Measurements from ENCODE around the gene SEL1L2.

The SEL1L2 gene

GRCh38 chr20:14036567-14036966 lies 46.2 kb upstream of the SEL1L2 start:
- Histone ChIP-seq H3K4me3 (ENCODE audit: low read depth, low read length) (no peak overlapping the region), H3K9me3 (ENCODE audit: control insufficient read depth, insufficient read depth, low read depth, low read length) (no peaks in the 10 kb centered on the region), H3K36me3 (ENCODE audit: control insufficient read depth in 2 of 2, insufficient read depth in 1 of 2, low read length in 2 of 2) (no peaks in the 10 kb centered on the region), H3K27ac (ENCODE audit: extremely low read depth, low read depth, low read length) (no peak overlapping the region), H3K4me1 (ENCODE audit: control insufficient read depth, insufficient read depth, low read length) (no peaks in the 10 kb centered on the region)
- TF ChIP-seq ZNF549 (tag by site-specific recombination; IDR thresholded peaks at IDR 0.05), result no peak
- no peak for TF ChIP-seq ZNF837 (tag by site-specific recombination; IDR thresholded peaks at IDR 0.05)
- TF ChIP-seq, protein P1, sequence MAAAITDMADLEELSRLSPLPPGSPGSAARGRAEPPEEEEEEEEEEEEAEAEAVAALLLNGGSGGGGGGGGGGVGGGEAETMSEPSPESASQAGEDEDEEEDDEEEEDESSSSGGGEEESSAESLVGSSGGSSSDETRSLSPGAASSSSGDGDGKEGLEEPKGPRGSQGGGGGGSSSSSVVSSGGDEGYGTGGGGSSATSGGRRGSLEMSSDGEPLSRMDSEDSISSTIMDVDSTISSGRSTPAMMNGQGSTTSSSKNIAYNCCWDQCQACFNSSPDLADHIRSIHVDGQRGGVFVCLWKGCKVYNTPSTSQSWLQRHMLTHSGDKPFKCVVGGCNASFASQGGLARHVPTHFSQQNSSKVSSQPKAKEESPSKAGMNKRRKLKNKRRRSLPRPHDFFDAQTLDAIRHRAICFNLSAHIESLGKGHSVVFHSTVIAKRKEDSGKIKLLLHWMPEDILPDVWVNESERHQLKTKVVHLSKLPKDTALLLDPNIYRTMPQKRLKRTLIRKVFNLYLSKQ (tag by site-specific recombination; IDR thresholded peaks at IDR 0.05; ENCODE audit: borderline replicate concordance), result no peak
- TF ChIP-seq, protein P2, sequence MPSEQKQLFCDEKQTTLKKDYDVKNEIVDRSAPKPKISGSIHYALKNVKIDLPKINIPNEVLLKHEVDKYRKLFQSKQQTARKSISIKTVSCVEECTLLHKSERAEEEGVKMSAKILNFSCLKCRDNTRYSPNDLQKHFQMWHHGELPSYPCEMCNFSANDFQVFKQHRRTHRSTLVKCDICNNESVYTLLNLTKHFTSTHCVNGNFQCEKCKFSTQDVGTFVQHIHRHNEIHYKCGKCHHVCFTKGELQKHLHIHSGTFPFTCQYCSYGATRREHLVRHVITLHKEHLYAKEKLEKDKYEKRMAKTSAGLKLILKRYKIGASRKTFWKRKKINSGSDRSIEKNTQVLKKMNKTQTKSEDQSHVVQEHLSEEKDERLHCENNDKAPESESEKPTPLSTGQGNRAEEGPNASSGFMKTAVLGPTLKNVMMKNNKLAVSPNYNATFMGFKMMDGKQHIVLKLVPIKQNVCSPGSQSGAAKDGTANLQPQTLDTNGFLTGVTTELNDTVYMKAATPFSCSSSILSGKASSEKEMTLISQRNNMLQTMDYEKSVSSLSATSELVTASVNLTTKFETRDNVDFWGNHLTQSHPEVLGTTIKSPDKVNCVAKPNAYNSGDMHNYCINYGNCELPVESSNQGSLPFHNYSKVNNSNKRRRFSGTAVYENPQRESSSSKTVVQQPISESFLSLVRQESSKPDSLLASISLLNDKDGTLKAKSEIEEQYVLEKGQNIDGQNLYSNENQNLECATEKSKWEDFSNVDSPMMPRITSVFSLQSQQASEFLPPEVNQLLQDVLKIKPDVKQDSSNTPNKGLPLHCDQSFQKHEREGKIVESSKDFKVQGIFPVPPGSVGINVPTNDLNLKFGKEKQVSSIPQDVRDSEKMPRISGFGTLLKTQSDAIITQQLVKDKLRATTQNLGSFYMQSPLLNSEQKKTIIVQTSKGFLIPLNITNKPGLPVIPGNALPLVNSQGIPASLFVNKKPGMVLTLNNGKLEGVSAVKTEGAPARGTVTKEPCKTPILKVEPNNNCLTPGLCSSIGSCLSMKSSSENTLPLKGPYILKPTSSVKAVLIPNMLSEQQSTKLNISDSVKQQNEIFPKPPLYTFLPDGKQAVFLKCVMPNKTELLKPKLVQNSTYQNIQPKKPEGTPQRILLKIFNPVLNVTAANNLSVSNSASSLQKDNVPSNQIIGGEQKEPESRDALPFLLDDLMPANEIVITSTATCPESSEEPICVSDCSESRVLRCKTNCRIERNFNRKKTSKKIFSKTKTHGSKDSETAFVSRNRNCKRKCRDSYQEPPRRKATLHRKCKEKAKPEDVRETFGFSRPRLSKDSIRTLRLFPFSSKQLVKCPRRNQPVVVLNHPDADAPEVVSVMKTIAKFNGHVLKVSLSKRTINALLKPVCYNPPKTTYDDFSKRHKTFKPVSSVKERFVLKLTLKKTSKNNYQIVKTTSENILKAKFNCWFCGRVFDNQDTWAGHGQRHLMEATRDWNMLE (tag by site-specific recombination; conservative IDR thresholded peaks at IDR 0.05; ENCODE audit: low read depth), result no peak
- no peak for TF ChIP-seq ZNF302 (tag by site-specific recombination; IDR thresholded peaks at IDR 0.05; ENCODE audit: low read depth)
- TF ChIP-seq ZNF324 (tag by site-specific recombination; IDR thresholded peaks at IDR 0.05), result no peak
- TF ChIP-seq ZNF561 (tag by site-specific recombination; IDR thresholded peaks at IDR 0.05; ENCODE audit: borderline replicate concordance), result no peak
- TF ChIP-seq SETDB1 (IDR thresholded peaks at IDR 0.05; ENCODE audit: insufficient read length, low read length), result no peak
- TF ChIP-seq SP2 (tag by site-specific recombination; IDR thresholded peaks at IDR 0.05), result no peak
- no peak for TF ChIP-seq ZNF624 (tag by site-specific recombination; IDR thresholded peaks at IDR 0.05)
- no peak for TF ChIP-seq ZBTB20 (tag by site-specific recombination; IDR thresholded peaks at IDR 0.05)
- TF ChIP-seq ZNF112 (tag by site-specific recombination; IDR thresholded peaks at IDR 0.05), result no peak
- TF ChIP-seq, protein P3, sequence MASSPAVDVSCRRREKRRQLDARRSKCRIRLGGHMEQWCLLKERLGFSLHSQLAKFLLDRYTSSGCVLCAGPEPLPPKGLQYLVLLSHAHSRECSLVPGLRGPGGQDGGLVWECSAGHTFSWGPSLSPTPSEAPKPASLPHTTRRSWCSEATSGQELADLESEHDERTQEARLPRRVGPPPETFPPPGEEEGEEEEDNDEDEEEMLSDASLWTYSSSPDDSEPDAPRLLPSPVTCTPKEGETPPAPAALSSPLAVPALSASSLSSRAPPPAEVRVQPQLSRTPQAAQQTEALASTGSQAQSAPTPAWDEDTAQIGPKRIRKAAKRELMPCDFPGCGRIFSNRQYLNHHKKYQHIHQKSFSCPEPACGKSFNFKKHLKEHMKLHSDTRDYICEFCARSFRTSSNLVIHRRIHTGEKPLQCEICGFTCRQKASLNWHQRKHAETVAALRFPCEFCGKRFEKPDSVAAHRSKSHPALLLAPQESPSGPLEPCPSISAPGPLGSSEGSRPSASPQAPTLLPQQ (tag by site-specific recombination; IDR thresholded peaks at IDR 0.05), result no peak
- no peak for TF ChIP-seq YY2 (tag by site-specific recombination; IDR thresholded peaks at IDR 0.05)
- TF ChIP-seq HOXA7 (CRISPR knock-in tag; IDR thresholded peaks at IDR 0.05; ENCODE audit: borderline replicate concordance), result no peak
- TF ChIP-seq BCL11B (tag by site-specific recombination; IDR thresholded peaks at IDR 0.05; ENCODE audit: low read depth), result no peak
- no peak for TF ChIP-seq ZSCAN30 (tag by site-specific recombination; IDR thresholded peaks at IDR 0.05)
- no peak for TF ChIP-seq KLF1 (tag by site-specific recombination; IDR thresholded peaks at IDR 0.05)
- POLR2A ChIA-PET, result no interaction called here
- CTCF ChIA-PET, result no interaction called here

GRCh38 chr20:14033310-14033709 lies 42.9 kb upstream of the SEL1L2 start:
- ChIA-PET POLR2A (no interaction called here), CTCF (interaction anchor here (0.7 kb wide), 1 partner anchor 20 kb away, joined by 4 read pairs; no protein-coding TSS in a partner anchor)
- no peaks in the 10 kb centered on the region for H3K4me1 ChIP-seq (ENCODE audit: control insufficient read depth, insufficient read depth, low read length)
- no peak overlapping the region for H3K4me3 ChIP-seq (ENCODE audit: low read depth, low read length)
- H3K36me3 ChIP-seq (ENCODE audit: control insufficient read depth in 2 of 2, insufficient read depth in 1 of 2, low read length in 2 of 2), result no peaks in the 10 kb centered on the region
- H3K27ac ChIP-seq (ENCODE audit: extremely low read depth, low read depth, low read length), result no peak overlapping the region
- no peaks in the 10 kb centered on the region for H3K9me3 ChIP-seq (ENCODE audit: control insufficient read depth, insufficient read depth, low read depth, low read length)
- TF ChIP-seq ZBTB48 (tag by site-specific recombination; IDR thresholded peaks at IDR 0.05) (no peak), YY1 (tag by site-specific recombination; IDR thresholded peaks at IDR 0.05) (no peak), ZEB2 (tag by site-specific recombination; IDR thresholded peaks at IDR 0.05) (no peak), REPIN1 (tag by site-specific recombination; IDR thresholded peaks at IDR 0.05; ENCODE audit: low read depth) (no peak), TRIM28 (IDR thresholded peaks at IDR 0.05; ENCODE audit: borderline replicate concordance, low read length) (no peak), ZNF280D (tag by site-specific recombination; IDR thresholded peaks at IDR 0.05) (no peak)
- TF ChIP-seq, protein P4, sequence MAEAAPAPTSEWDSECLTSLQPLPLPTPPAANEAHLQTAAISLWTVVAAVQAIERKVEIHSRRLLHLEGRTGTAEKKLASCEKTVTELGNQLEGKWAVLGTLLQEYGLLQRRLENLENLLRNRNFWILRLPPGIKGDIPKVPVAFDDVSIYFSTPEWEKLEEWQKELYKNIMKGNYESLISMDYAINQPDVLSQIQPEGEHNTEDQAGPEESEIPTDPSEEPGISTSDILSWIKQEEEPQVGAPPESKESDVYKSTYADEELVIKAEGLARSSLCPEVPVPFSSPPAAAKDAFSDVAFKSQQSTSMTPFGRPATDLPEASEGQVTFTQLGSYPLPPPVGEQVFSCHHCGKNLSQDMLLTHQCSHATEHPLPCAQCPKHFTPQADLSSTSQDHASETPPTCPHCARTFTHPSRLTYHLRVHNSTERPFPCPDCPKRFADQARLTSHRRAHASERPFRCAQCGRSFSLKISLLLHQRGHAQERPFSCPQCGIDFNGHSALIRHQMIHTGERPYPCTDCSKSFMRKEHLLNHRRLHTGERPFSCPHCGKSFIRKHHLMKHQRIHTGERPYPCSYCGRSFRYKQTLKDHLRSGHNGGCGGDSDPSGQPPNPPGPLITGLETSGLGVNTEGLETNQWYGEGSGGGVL (tag by site-specific recombination; IDR thresholded peaks at IDR 0.05), result no peak
